Right lobe of liver (tissue), 4 donors: Measurements from ENCODE around the gene CAMTA1.

Experiments used
- POLR2A ChIP-seq: fragments of 450-650 bp; IDR thresholded peaks from one replicate; pipeline ENCODE4 v1.6.1; 2017; ENCODE audit warnings: antibody characterized with exemption, mild to moderate bottlenecking
- TF ChIP-seq, protein P1 (sequence below), 4 donors: fragments of 200-600 bp in 3 of 4; fragments of 450-650 bp in 1 of 4; IDR thresholded peaks; one replicate each; pipeline versions ENCODE4 v1.5.1 to v1.8.0; 2016 to 2022; ENCODE audit warnings: antibody characterized with exemption in 4 of 4, mild to moderate bottlenecking in 2 of 4
- donor health status: DM: no; HTN: no; CAD: no.
- donor health status: DM: no; HTN: no; CAD: no.
- donor health status: DM: no; HTN: yes; CAD: no.

DNA sequence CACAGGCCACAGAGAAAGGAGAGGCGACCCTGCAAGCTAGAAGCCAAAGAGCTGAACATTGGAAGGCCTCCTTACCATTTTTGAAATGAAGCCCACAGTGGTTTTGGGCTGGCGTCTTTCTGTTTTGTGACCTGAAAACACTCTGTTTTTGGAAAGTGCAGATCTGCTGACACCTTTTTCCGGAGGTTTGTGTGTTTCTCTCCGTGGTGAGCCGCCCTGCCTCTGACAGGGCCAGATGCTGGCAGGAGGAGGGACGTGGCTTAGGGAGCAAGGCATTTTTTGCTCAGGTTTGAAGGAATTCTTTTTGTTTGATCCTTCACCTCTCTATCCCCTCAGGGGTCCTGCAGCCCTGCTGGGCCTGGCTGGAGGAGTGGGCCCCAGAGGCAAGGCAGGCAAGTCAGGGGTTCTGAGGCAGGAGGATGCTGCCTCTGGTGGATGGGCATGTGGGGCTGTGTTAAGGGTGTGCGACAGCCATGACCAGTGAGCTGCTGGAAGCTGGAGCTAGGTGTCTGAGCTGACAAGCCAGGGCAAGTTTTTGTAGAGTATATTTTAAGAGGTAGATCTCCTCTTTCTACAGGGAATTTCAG lies 133.8 kb downstream of the CAMTA1 start:
- TF ChIP-seq, protein P1, sequence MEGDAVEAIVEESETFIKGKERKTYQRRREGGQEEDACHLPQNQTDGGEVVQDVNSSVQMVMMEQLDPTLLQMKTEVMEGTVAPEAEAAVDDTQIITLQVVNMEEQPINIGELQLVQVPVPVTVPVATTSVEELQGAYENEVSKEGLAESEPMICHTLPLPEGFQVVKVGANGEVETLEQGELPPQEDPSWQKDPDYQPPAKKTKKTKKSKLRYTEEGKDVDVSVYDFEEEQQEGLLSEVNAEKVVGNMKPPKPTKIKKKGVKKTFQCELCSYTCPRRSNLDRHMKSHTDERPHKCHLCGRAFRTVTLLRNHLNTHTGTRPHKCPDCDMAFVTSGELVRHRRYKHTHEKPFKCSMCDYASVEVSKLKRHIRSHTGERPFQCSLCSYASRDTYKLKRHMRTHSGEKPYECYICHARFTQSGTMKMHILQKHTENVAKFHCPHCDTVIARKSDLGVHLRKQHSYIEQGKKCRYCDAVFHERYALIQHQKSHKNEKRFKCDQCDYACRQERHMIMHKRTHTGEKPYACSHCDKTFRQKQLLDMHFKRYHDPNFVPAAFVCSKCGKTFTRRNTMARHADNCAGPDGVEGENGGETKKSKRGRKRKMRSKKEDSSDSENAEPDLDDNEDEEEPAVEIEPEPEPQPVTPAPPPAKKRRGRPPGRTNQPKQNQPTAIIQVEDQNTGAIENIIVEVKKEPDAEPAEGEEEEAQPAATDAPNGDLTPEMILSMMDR (IDR thresholded peaks at IDR 0.05) = no peak
- no peak for TF ChIP-seq POLR2A
